HG03457 (cell line): ENCODE results near the gene UCMA.
"Not testable (repeated sequence)": the region's sequence is repeated elsewhere in the genome, so short reads cannot be mapped to it uniquely, and the experiment has no call there.

ENCODE experiments used
- ATAC-seq: cut with Tn5 transposase; IDR thresholded peaks from one replicate; pipeline ENCODE4 v1.9.1; 2021; ENCODE audit warnings: moderate number of reproducible peaks; ENCODE audit not compliant: unreplicated experiment

UCMA gene

GRCh38 chr10:13234736-13235135 is 562 bp upstream of the UCMA start:
- not testable (repeated sequence) for ATAC-seq

GRCh38 chr10:13233358-13233757 is 816 bp downstream of the UCMA start:
- no peak for ATAC-seq

DNA sequence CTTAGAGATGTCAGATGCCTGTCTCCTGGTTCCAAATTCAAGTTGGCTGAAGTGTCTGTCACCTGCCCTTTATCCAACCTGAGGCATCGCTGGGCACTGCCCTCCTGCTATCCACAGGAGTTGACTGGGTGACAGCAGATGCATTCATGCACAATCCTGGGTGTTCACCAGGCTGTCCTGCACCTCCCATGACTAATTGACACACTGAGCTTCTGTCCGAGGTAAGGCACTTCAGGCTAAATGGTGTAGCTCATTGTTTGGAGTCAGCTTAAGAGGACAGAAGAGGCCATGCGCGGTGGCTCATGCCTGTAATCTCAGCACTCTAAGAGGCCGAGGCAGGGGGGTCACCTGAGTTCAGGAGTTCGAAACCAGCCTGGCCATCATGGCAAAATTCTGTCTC is 2.4 kb downstream of the UCMA start:
- ATAC-seq = no peak

DNA sequence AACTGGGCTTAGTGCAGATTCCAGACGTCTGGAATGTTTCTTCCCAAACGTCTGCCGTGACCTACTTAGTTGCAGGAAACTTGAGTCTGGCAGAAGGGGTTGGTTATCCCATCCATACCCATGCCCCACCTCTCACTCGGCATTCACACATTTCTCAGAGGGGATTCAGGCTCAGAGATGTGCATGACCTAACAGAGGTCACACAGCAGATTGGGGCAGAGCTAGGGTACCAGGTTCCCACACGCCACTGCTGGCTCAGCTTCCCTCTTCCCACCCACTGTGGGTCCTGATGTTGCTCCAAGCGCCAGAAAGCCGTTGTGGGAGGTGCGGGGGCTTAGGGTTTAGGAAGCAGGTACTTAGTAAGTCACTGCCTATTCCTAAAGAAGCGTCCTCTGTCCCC is 3.0 kb downstream of the UCMA start:
- ATAC-seq = no peak

DNA sequence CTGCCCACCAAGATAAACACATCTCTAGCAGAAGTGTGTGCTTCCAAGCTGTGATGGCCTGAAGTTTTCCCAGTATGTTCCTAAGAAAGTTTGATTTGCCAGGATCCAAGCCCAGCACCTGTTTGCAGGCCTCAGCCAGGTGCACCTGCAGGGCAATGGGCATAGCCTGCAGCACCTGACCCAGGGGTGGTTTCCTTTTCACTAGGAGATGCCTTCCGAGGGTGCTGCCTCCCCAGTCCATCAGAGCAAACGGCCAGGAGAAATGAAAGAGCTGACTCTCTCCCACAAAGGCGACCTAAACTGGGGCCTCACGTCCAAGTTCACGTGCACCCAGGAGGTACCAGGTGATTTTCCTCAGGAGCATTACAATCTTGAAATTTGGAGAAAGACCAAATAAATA is 7.1 kb downstream of the UCMA start:
- no peak for ATAC-seq

GRCh38 chr10:13225601-13226000 is 8.6 kb downstream of the UCMA start:
- ATAC-seq = no peak

- ATAC-seq = no peak
Observed at GRCh38 chr10:13224210-13224995, 9.8 kb downstream of the UCMA start.

GRCh38 chr10:13223241-13223640 is 10.9 kb downstream of the UCMA start:
- ATAC-seq = no peak

GRCh38 chr10:13222566-13222965 is 11.6 kb downstream of the UCMA start:
- ATAC-seq = no peak

GRCh38 chr10:13222151-13222550 is 12.0 kb downstream of the UCMA start:
- ATAC-seq = no peak

DNA sequence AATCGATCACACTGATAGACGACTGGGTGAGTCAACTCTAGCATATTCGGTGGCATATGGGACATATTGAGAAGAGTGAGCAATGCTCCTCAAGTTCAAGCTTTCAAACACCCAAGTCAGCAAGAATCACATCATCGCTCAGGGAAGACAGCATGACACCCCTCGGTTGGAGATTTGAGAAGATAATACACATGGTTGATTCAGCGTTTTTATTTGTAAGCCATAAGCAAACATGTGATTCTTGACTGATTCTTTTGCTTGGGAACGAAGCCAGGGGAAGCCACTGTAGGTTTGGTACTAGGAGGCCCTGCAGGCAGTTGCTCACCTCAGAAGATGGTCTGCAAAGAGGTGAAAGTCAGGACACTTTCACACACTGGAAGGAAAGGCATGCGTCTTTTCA is 12.6 kb downstream of the UCMA start:
- ATAC-seq = no peak

DNA sequence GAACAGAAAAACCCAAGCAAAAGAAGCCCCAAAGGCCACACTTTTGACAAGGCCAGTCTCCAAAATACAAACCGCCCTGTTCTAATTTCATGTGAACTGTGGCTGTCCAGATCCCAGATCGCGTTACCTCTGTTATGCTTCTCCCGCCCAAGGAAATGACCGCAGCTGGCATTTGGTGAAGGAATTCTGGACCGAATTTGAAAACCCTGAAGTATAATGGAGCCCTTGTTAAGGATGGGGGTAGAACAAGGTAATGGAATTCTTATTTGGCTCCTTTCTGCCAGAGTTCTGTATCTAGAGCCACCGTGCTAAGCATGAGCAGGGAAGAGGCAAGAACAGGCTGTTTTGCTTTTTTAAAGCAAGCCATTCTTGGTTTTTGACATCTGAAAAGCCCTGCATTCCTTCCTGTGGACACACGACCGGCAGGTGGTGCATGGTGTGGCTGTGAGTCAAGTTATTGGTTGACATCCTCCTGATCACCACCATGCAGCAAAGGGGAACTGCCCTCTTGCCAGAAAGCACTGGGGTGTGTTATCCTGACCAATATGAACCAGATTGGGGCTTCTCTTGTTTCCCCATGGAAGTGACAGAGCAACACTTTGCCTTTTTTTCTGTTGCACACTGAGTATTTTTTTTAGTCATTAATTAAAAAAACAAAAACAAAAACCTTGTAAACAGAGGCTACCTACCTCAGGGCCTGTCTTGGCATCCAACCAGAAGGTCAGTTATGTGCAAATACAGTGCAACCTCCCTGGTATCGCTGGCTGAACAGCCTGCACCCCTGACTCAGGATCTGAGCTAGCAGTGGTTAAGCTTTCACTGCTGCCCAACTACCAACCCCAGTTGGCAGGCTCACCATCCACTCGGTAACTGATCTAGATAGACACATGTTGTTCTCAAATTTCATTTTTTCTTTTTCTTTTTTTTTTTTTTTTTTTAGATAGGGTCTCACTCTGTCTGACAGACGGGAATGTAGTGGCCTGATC is 14.2 kb downstream of the UCMA start:
- no peak for ATAC-seq

GRCh38 chr10:13218878-13219277 is 15.3 kb downstream of the UCMA start:
- ATAC-seq = no peak

DNA sequence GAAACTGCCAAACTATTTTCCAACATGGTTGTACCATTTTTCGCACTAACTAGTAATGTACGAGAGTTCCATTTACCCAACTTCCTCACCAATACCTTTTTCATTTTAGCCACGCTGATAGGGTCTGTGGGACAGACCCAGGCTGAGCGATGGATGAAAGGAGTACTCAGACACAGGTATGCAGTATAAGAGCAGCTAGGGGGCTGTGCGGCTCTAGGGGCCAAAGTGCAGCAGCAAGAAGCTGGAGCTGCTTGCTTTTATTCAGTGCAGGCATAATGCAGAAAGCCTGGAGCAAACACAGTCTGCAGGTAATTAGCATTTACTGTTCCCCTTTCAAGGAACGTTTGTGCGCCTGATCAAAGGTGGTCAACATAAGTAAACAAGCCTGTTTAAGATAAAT is 21.0 kb downstream of the UCMA start:
- no peak for ATAC-seq

- no peak for ATAC-seq
Observed at GRCh38 chr10:13206546-13207443, 27.4 kb downstream of the UCMA start.

DNA sequence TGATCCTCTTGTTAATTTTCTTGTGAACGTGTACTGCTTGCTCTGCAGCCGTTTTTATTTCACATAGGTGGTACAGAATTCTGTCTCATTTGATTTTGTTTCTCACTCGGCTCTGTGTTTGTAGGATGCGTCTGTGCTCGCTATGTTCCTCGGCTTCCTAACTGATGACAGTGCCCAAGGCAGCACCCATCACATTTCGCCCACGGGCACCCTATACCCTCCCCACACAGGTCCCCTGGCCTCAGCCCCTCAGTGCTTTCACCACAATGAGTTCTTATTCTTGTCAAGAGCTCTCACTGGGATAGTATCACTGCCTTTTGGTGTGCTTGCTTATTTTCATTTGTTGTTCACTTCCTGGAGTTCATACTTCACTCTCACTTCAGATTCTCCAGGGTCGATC is 28.1 kb downstream of the UCMA start:
- no peak for ATAC-seq

DNA sequence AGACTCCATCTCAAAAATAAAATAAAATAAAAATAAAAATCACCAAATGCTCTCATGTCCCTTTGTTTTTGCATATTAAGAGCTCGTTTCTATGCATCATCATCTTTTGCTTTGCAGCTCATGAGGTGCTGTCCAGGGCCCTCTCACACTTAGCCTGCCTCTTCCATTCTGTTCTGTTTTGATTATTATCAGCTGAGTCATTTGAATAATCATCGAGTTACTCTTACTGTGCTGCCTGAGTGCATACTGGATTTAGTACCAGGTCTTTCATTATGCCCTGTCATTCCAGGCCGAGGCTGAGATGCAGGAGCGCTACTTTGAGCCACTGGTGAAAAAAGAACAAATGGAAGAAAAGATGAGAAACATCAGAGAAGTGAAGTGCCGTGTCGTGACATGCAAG is 33.0 kb downstream of the UCMA start:
- ATAC-seq = no peak

- no peak for ATAC-seq
Observed at GRCh38 chr10:13195016-13195415, 39.2 kb downstream of the UCMA start.

GRCh38 chr10:13193637-13194036 is 40.5 kb downstream of the UCMA start:
- no peak for ATAC-seq

DNA sequence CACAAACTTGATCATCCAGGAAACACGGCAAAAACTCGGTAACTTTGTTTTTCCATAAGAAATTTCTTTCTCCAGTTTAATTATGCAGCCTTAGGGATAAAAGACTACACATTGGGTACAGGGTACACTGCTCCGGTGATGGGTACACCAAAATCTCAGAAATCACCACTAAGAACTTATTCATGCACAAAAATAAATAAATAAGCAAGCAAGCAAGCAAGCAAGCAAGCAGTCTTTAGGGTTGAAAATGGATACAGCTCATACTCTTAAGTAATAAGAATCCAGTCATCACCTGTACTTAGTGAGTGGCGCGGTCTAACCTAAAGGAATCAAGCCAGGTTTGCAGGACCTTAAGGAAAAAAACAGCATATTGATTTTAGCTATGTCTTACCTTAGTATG is 42.8 kb downstream of the UCMA start:
- no peak for ATAC-seq

DNA sequence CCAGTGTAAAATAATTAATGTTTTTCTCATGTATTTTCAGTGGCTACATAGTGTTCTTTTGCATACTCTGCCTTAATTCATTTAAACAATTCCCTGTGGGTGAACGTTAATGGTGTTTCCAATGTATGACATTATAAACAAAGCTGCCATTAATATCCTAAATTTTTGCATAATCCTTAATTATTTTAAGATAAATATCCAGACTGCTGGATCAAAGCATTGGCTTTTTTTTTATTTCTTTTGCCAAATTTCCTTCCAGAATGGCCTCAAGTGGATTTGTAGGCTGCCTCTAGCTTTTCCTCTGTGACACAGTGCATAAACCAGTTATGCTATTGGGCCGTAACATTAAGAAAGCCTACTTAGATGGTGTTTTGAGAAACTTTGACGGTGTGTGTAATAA is 43.4 kb downstream of the UCMA start:
- ATAC-seq = no peak
